SK-N-SH (cell line): Measurements from ENCODE around the gene WDR82. TPM values are rescaled to one million over a fixed set of nuclear protein-coding genes. Genes with fewer than 3 reads are reported as not detected.

Source experiments
- CTCF ChIA-PET: fragments of 300-600, 350-600 bp; formaldehyde crosslinking; extraction: SDS; loops from one replicate; lab custom pipeline; 2021; lab: Yijun Ruan, JAX
- POLR2A ChIA-PET: fragments of 350-600 bp; sonication (Branson Sonifier 250); formaldehyde crosslinking; extraction: SDS; loops from one replicate; lab custom pipeline; 2020; ENCODE audit warnings: antibody characterized with exemption, inconsistent platforms; lab: Yijun Ruan, JAX
- DNase-seq: peaks from one replicate; pipeline ENCODE4 v3.0.0; 2012
- H2AFZ ChIP-seq: fragments of 200-600 bp; sonication (generic); 2 replicates; pipeline ENCODE4 v1.8.1; 2016; ENCODE audit warnings: antibody characterized with exemption, mild to moderate bottlenecking, low read depth
- H3F3A ChIP-seq: fragments of 200-600 bp; sonication (generic); replicated peaks from 2 replicates; pipeline ENCODE3; 2016; ENCODE audit warnings: antibody characterized with exemption, mild to moderate bottlenecking; ENCODE audit not compliant: insufficient read depth
- H3K27ac ChIP-seq, 2 experiments: fragments of 200-500 bp in 1 of 2; fragments of 200-600 bp in 1 of 2; sonication (Bioruptor generic) in 1 of 2; sonication (generic), shearing (Covaris generic) in 1 of 2; 2 replicates each; pipeline versions ENCODE4 v1.5.1 to v1.6.1; 2014 to 2016; ENCODE audit warnings: low read depth in 2 of 2, inconsistent platforms in 1 of 2, low read length in 1 of 2, mild to moderate bottlenecking in 1 of 2, mixed read lengths in 1 of 2
- H3K27me3 ChIP-seq: fragments of 200-600 bp; sonication (generic), shearing (Covaris generic); 2 replicates; pipeline ENCODE4 v1.6.1; 2016; ENCODE audit warnings: mixed run types; ENCODE audit not compliant: insufficient read depth
- H3K36me3 ChIP-seq, 2 experiments: fragments of 200-500 bp in 1 of 2; fragments of 200-600 bp in 1 of 2; sonication (Bioruptor generic) in 1 of 2; sonication (generic) in 1 of 2; replicated peaks in 1 of 2; 2 replicates each; pipeline versions ENCODE3 to v1.5.1; 2014 to 2016; ENCODE audit warnings: low read length in 1 of 2, mild to moderate bottlenecking in 1 of 2; ENCODE audit not compliant: insufficient read depth in 2 of 2, control insufficient read depth in 1 of 2
- H3K4me1 ChIP-seq, 2 experiments: fragments of 200-500 bp in 1 of 2; fragments of 200-600 bp in 1 of 2; sonication (Bioruptor generic) in 1 of 2; sonication (generic), shearing (Covaris generic) in 1 of 2; 2 replicates each; pipeline versions ENCODE4 v1.5.1 to v1.6.1; 2014 to 2016; ENCODE audit warnings: low read depth in 1 of 2, low read length in 1 of 2, mixed run types in 1 of 2; ENCODE audit not compliant: insufficient read depth in 2 of 2, control insufficient read depth in 1 of 2
- H3K4me2 ChIP-seq: fragments of 200-600 bp; sonication (generic), shearing (Covaris generic); 2 replicates; pipeline ENCODE4 v1.6.1; 2017; ENCODE audit warnings: mixed run types
- H3K4me3 ChIP-seq, 2 experiments: fragments of 200-500 bp in 1 of 2; fragments of 200-600 bp in 1 of 2; sonication (Bioruptor generic) in 1 of 2; sonication (generic), shearing (Covaris generic) in 1 of 2; 2 replicates each; pipeline versions ENCODE4 v1.5.1 to v1.8.1; 2014 to 2016; ENCODE audit warnings: low read depth in 2 of 2, inconsistent platforms in 1 of 2, low read length in 1 of 2, mild to moderate bottlenecking in 1 of 2, mixed read lengths in 1 of 2, moderate library complexity in 1 of 2
- H3K79me2 ChIP-seq: fragments of 200-600 bp; sonication (generic); 2 replicates; pipeline ENCODE4 v1.8.1; 2017; ENCODE audit warnings: mild to moderate bottlenecking; ENCODE audit not compliant: insufficient read depth
- H3K9ac ChIP-seq: fragments of 200-600 bp; sonication (generic); 2 replicates; pipeline ENCODE4 v1.6.1; 2017; ENCODE audit warnings: mixed run types
- H3K9me2 ChIP-seq: fragments of 200-600 bp; sonication (generic); 2 replicates; pipeline ENCODE4 v1.6.1; 2017; ENCODE audit warnings: mixed run types
- H3K9me3 ChIP-seq: fragments of 200-600 bp; sonication (generic); 2 replicates; pipeline ENCODE4 v1.6.1; 2017; ENCODE audit warnings: mixed run types, mild to moderate bottlenecking, moderate library complexity
- H4K20me1 ChIP-seq: fragments of 200-600 bp; sonication (generic); 2 replicates; pipeline ENCODE4 v1.6.1; 2017; ENCODE audit warnings: mild to moderate bottlenecking, mixed run types; ENCODE audit not compliant: insufficient read depth
- ELF1 ChIP-seq: IDR thresholded peaks from 2 replicates; pipeline ENCODE4 v1.4.0; 2012
- EP300 ChIP-seq, 2 experiments: IDR thresholded peaks; 2 replicates each; pipeline versions ENCODE4 v1.4.0 to v1.6.1; 2012; ENCODE audit warnings: borderline replicate concordance in 1 of 2, low read depth in 1 of 2, low read length in 1 of 2
- FOSL2 ChIP-seq: IDR thresholded peaks from 2 replicates; pipeline ENCODE4 v1.4.0; 2012; ENCODE audit warnings: low read depth, mild to moderate bottlenecking, moderate library complexity, borderline replicate concordance
- FOXJ3 ChIP-seq: sonication (generic); formaldehyde crosslinking; IDR thresholded peaks from 2 replicates; pipeline ENCODE4 v1.5.1; 2020; ENCODE audit warnings: mild to moderate bottlenecking, missing genetic modification reagents
- FOXM1 ChIP-seq: IDR thresholded peaks from 2 replicates; pipeline ENCODE4 v1.4.0; 2012; ENCODE audit warnings: low read depth, mild to moderate bottlenecking
- GABPA ChIP-seq: IDR thresholded peaks from 2 replicates; pipeline ENCODE4 v1.4.0; 2012; ENCODE audit warnings: low read depth, mild to moderate bottlenecking
- GATA2 ChIP-seq: sonication (generic); formaldehyde crosslinking; IDR thresholded peaks from 2 replicates; pipeline ENCODE4 v1.5.0; 2020; ENCODE audit warnings: mild to moderate bottlenecking, missing genetic modification reagents
- IRF3 ChIP-seq: fragments of 150-350 bp; IDR thresholded peaks from 2 replicates; pipeline ENCODE4 v1.6.1; 2016; ENCODE audit warnings: mild to moderate bottlenecking, low read depth, low read length
- JUND ChIP-seq: IDR thresholded peaks from 2 replicates; pipeline ENCODE4 v1.4.0; 2012
- MAX ChIP-seq: IDR thresholded peaks from 2 replicates; pipeline ENCODE4 v1.4.0; 2012; ENCODE audit warnings: low read depth
- MEF2A ChIP-seq: IDR thresholded peaks from 2 replicates; pipeline ENCODE4 v1.4.0; 2012; ENCODE audit warnings: low read depth, borderline replicate concordance
- NFIC ChIP-seq: IDR thresholded peaks from 2 replicates; pipeline ENCODE4 v1.4.0; 2012; ENCODE audit warnings: borderline replicate concordance
- NRF1 ChIP-seq: IDR thresholded peaks from 2 replicates; pipeline ENCODE4 v1.6.1; 2012; ENCODE audit warnings: low read depth, mild to moderate bottlenecking, low read length
- POLR2AphosphoS5 ChIP-seq: IDR thresholded peaks from 2 replicates; pipeline ENCODE4 v1.6.1; 2012; ENCODE audit warnings: low read depth, low read length
- RAD21 ChIP-seq: IDR thresholded peaks from 2 replicates; pipeline ENCODE4 v1.6.1; 2012; ENCODE audit warnings: mild to moderate bottlenecking, low read length
- RCOR1 ChIP-seq: fragments of 150-350 bp; IDR thresholded peaks from 2 replicates; pipeline ENCODE4 v1.6.1; 2017; ENCODE audit warnings: antibody characterized with exemption, low read length
- REST ChIP-seq: IDR thresholded peaks from 2 replicates; pipeline ENCODE4 v1.6.1; 2012; ENCODE audit warnings: mild to moderate bottlenecking, low read depth, low read length, moderate library complexity
- SMC3 ChIP-seq: IDR thresholded peaks from 2 replicates; pipeline ENCODE4 v1.6.1; 2012; ENCODE audit warnings: low read depth, low read length, improper control_type of control experiment
- TAF1 ChIP-seq: IDR thresholded peaks from 2 replicates; pipeline ENCODE4 v1.6.1; 2012; ENCODE audit warnings: low read depth, mild to moderate bottlenecking, low read length, moderate library complexity, borderline replicate concordance
- TCF12 ChIP-seq: IDR thresholded peaks from 2 replicates; pipeline ENCODE4 v1.4.0; 2012
- USF1 ChIP-seq: IDR thresholded peaks from 2 replicates; pipeline ENCODE4 v1.4.0; 2012; ENCODE audit warnings: low read depth, borderline replicate concordance
- USF2 ChIP-seq: fragments of 150-350 bp; IDR thresholded peaks from 2 replicates; pipeline ENCODE4 v1.6.1; 2017; ENCODE audit warnings: antibody characterized with exemption, low read length, low read depth, borderline replicate concordance
- YY1 ChIP-seq: IDR thresholded peaks from 2 replicates; pipeline ENCODE4 v1.4.0; 2012; ENCODE audit warnings: low read depth, mild to moderate bottlenecking
- ZBTB33 ChIP-seq: IDR thresholded peaks from 2 replicates; pipeline ENCODE4 v1.4.0; 2012; ENCODE audit warnings: low read depth, borderline replicate concordance
- WGBS: methylation state at CpG from one replicate; pipeline ENCODE4 v1.1.6; 2017; ENCODE audit warnings: low lambda C conversion rate; 5-methylcytosine and 5-hydroxymethylcytosine counted together
- polyA plus RNA-seq, 3 experiments: library from polyadenylated mRNA; depleted of rRNA; stranded (reverse); fragments of >200 nt; gene quantifications; 2 replicates each; pipeline ENCODE4 v1.2.3, GENCODE V29; 2012

Gene WDR82
- polyA plus RNA-seq, 1 of the 3 experiments (the other 2 are of a cell fraction) = 41.2 TPM

- CTCF ChIA-PET = interaction anchor here (0.6 to 2.7 kb wide), 8 partner anchors 10 to 636 kb away, joined by 3 to 12 read pairs (median 6); partner anchors contain the start of gene WDR82
- H2AFZ ChIP-seq = peak within 1 kb of the TSS; percentile 81; the same call in 1 of the 2 replicates
- WGBS = 8% methylated on average over 19 of the region's 98 CpGs
- no peak for TF ChIP-seq SMC3
- no peak; the same call in 1 of the 2 replicates for TF ChIP-seq TAF1
- TF ChIP-seq FOXJ3 = no peak
- TF ChIP-seq USF2 = no peak
- TF ChIP-seq REST = no peak
- TF ChIP-seq GATA2 = no peak
- no peak for TF ChIP-seq RAD21
- TF ChIP-seq YY1 = no peak
- no peak for TF ChIP-seq ELF1
- no peak for TF ChIP-seq TCF12
- no peak for TF ChIP-seq EP300 (IDR thresholded peaks at IDR 0.05; ENCODE audit: borderline replicate concordance in 1 of 2, low read depth in 1 of 2, low read length in 1 of 2)
- no peak for TF ChIP-seq JUND
- TF ChIP-seq IRF3 = no peak
- no peak for TF ChIP-seq FOXM1
- peak; percentile 88 for TF ChIP-seq MAX
- no peak for TF ChIP-seq USF1
- TF ChIP-seq FOSL2 = no peak
- TF ChIP-seq ZBTB33 = no peak
- no peak for TF ChIP-seq POLR2AphosphoS5
- peak; percentile 13; the same call in 1 of the 2 replicates for TF ChIP-seq NFIC
- 0 out of 2 replicates have a peak, but pooled peaks have one; percentile 22 for TF ChIP-seq NRF1
- TF ChIP-seq GABPA = no peak
- no peak for TF ChIP-seq RCOR1
- TF ChIP-seq MEF2A = no peak
These were observed 32.9 kb downstream of the WDR82 start, which contains the start of gene PPM1M for GRCh38 chr3:52245322-52246263. Gene PPM1M, plus strand, starts transcription at chr3:52245759. Its CDS starts 66 bp downstream, at chr3:52245825.

More at GRCh38 chr3:52245322-52246263, 32.9 kb downstream of the WDR82 start, which contains the start of gene PPM1M:
- POLR2A ChIA-PET = interaction anchor here (1.0 to 1.9 kb wide), 5 partner anchors 8 to 42 kb away, joined by 3 to 10 read pairs (median 3); partner anchors contain the start of genes GLYCTK and WDR82
- Histone ChIP-seq H3K79me2 (no peaks in the 10 kb centered on the region), H3K4me2 (peak within 1 kb of the TSS; percentile 88), H3K9me2 (no peaks in the 10 kb centered on the region), H3K4me1 (peaks cover 4 to 43% of the 10 kb centered on the region in 2 experiments; a peak in 3 of 4 replicates), H3K9me3 (no peaks in the 10 kb centered on the region), H4K20me1 (no peaks in the 10 kb centered on the region), H3K4me3 (peak within 1 kb of the TSS; percentile 57 to 60), H3K27me3 (no peaks in the 10 kb centered on the region), H3K27ac (peak within 1 kb of the TSS; percentile 30 to 73; a peak in 3 of 4 replicates), H3K9ac (peak within 1 kb of the TSS; percentile 59; the same call in 1 of the 2 replicates), H3K36me3 (peaks cover 2 to 17% of the 10 kb centered on the region in 2 experiments), H3F3A (peaks cover 37% of the 10 kb centered on the region)
- DNase-seq = peak; percentile 90
